Hematopoietic multipotent progenitor cell treated with erythropoietin and hydrocortisone succinate and interleukin-3 and kit ligand, for 8 days (in vitro differentiated cells): Measurements from ENCODE around the gene PGS1.
A peak's percentile ranks its signal among the peaks of the same experiment; 100 is the strongest.

Experiments
- DNase-seq: peaks from one replicate; pipeline ENCODE4 v3.0.0-alpha.2; 2015

Gene PGS1

GRCh38 chr17:78428836-78429617, 50.6 kb downstream of the PGS1 start:
- DNase-seq, result no peak

GRCh38 chr17:78429618-78429995, 51.2 kb downstream of the PGS1 start:
- DNase-seq, result no peak

- no peak for DNase-seq
Measured at GRCh38 chr17:78430892-78431691, 52.6 kb downstream of the PGS1 start.

- DNase-seq, result no peak
Measured at GRCh38 chr17:78431692-78431958, 53.2 kb downstream of the PGS1 start.

- DNase-seq, result no peak
Measured at GRCh38 chr17:78432226-78433012, 54.0 kb downstream of the PGS1 start.

GRCh38 chr17:78433013-78433727, 54.7 kb downstream of the PGS1 start:
- no peak for DNase-seq

- no peak for DNase-seq
Measured at GRCh38 chr17:78433780-78434335, 55.4 kb downstream of the PGS1 start.

- no peak for DNase-seq
Measured at GRCh38 chr17:78434455-78435329, 56.2 kb downstream of the PGS1 start.

- no peak for DNase-seq
Measured at GRCh38 chr17:78435330-78436005, 57.0 kb downstream of the PGS1 start.

- DNase-seq, result no peak
Measured at GRCh38 chr17:78437508-78438169, 59.2 kb downstream of the PGS1 start.

GRCh38 chr17:78438271-78438691, 59.8 kb downstream of the PGS1 start:
- DNase-seq, result no peak

- DNase-seq, result no peak
Measured at GRCh38 chr17:78438694-78439325, 60.4 kb downstream of the PGS1 start.

GRCh38 chr17:78441271-78441971, 63.0 kb downstream of the PGS1 start:
- no peak for DNase-seq

- DNase-seq, result peak; percentile 18
Measured at GRCh38 chr17:78442648-78443218, 64.3 kb downstream of the PGS1 start.

GRCh38 chr17:78444392-78444791, 65.9 kb downstream of the PGS1 start:
- no peak for DNase-seq

GRCh38 chr17:78446833-78447232, 68.4 kb downstream of the PGS1 start:
- no peak for DNase-seq

GRCh38 chr17:78448356-78448993, 70.0 kb downstream of the PGS1 start:
- peak; percentile 20 for DNase-seq

GRCh38 chr17:78449983-78450595, 71.6 kb downstream of the PGS1 start:
- no peak for DNase-seq
